ENCODE measurements around the gene BTBD10.

DNA sequence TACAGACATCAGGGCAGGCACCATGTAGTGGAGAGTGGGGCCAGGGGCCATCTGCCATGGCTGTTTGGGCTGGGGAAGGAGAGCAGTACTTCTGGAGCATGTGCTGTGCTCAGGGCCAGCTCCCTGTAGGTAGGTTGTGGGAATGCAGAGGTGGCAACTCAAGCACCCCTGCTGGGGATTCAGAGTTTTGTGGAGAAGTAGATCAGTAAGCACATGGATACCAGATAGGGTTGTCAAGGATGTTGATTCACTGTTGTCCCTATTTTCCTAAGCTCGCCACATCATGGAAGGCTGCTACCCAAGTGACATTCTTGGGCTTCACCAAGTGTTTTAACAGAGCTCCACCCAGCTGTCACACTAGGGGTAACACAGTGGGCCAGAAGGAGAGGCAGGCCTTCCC lies 118.2 kb downstream of the BTBD10 start:
- TF ChIP-seq CTCF (conservative IDR thresholded peaks at IDR 0.05 in 1 of 2, IDR thresholded peaks at IDR 0.05 in 1 of 2; ENCODE audit: low read depth in 1 of 2, low read length in 2 of 2), result no peak
- no peak for TF ChIP-seq EZH2 (IDR thresholded peaks at IDR 0.05; ENCODE audit: low read length, missing control alignments)
